Peyer's patch (tissue), 4 donors: Measurements from ENCODE around the gene ST6GAL2. TPM values are rescaled to one million over a fixed set of nuclear protein-coding genes. Genes with fewer than 3 reads are reported as not detected.

Experiments used
- DNase-seq, 3 donors: peaks; one replicate each; pipeline ENCODE4 v3.0.0-alpha.2; 2017 to 2019
- H3K27ac ChIP-seq, 4 donors: fragments of 200-600 bp; sonication (generic); one replicate each; pipeline ENCODE4 v1.5.1; 2016 to 2019
- H3K27me3 ChIP-seq, 2 donors: fragments of 200-600 bp; sonication (generic); one replicate each; pipeline ENCODE4 v1.5.1; 2019
- H3K36me3 ChIP-seq, 3 donors: fragments of 200-600 bp; sonication (generic); one replicate each; pipeline ENCODE4 v1.5.1; 2016 to 2019
- H3K4me1 ChIP-seq, 4 donors: fragments of 200-600 bp; sonication (generic); one replicate each; pipeline ENCODE4 v1.5.1; 2016 to 2019
- H3K4me3 ChIP-seq, 4 donors: fragments of 200-600 bp; sonication (generic); 1 replicate in 3 of 4; 2 replicates in 1 of 4; pipeline ENCODE4 v1.5.1; 2016 to 2019; ENCODE audit warnings: mild to moderate bottlenecking in 1 of 4
- H3K9me3 ChIP-seq, 4 donors: fragments of 200-600 bp; sonication (generic); one replicate each; pipeline ENCODE4 v1.5.1; 2016 to 2019; ENCODE audit warnings: mild to moderate bottlenecking in 1 of 4
- POLR2A ChIP-seq, 2 donors: fragments of 450-650 bp; IDR thresholded peaks; one replicate each; pipeline ENCODE4 v1.5.1; 2017; ENCODE audit warnings: antibody characterized with exemption in 2 of 2, mild to moderate bottlenecking in 2 of 2, moderate library complexity in 2 of 2
- total RNA-seq, 4 donors: library from RNA; depleted of rRNA; stranded (reverse); fragments of >200 nt; gene quantifications; one replicate each; pipeline ENCODE4 v1.1.0, GENCODE V29; 2016
- TF ChIP-seq, protein P1 (sequence below), 6 experiments: fragments of 450-650 bp in 4 of 6; fragments of 200-600 bp in 2 of 6; sonication (generic) in 1 of 6; IDR thresholded peaks; one replicate each; pipeline ENCODE4 v1.5.1; 2017 to 2019; ENCODE audit warnings: antibody characterized with exemption in 6 of 6, mild to moderate bottlenecking in 3 of 6, moderate library complexity in 1 of 6

Gene ST6GAL2
- total RNA-seq, 4 donors from 2014 or later = 0.27 TPM; not detected in 3

GRCh38 chr2:106843001-106843909 is 42.7 kb downstream of the ST6GAL2 start:
- Histone ChIP-seq H3K27ac (no peak overlapping the region), H3K36me3 (no peaks in the 10 kb centered on the region), H3K9me3 (no peaks in the 10 kb centered on the region), H3K27me3 (no peaks in the 10 kb centered on the region), H3K4me1 (no peaks in the 10 kb centered on the region), H3K4me3 (no peak overlapping the region)
- TF ChIP-seq, protein P1, sequence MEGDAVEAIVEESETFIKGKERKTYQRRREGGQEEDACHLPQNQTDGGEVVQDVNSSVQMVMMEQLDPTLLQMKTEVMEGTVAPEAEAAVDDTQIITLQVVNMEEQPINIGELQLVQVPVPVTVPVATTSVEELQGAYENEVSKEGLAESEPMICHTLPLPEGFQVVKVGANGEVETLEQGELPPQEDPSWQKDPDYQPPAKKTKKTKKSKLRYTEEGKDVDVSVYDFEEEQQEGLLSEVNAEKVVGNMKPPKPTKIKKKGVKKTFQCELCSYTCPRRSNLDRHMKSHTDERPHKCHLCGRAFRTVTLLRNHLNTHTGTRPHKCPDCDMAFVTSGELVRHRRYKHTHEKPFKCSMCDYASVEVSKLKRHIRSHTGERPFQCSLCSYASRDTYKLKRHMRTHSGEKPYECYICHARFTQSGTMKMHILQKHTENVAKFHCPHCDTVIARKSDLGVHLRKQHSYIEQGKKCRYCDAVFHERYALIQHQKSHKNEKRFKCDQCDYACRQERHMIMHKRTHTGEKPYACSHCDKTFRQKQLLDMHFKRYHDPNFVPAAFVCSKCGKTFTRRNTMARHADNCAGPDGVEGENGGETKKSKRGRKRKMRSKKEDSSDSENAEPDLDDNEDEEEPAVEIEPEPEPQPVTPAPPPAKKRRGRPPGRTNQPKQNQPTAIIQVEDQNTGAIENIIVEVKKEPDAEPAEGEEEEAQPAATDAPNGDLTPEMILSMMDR (IDR thresholded peaks at IDR 0.05) = no peak
- TF ChIP-seq POLR2A (IDR thresholded peaks at IDR 0.05) = no peak
- DNase-seq = no peak

GRCh38 chr2:106841886-106842645 is 43.9 kb downstream of the ST6GAL2 start:
- H3K36me3 ChIP-seq = no peaks in the 10 kb centered on the region
- no peaks in the 10 kb centered on the region for H3K9me3 ChIP-seq
- H3K27ac ChIP-seq = no peak overlapping the region
- DNase-seq = no peak
- no peaks in the 10 kb centered on the region for H3K4me1 ChIP-seq
- TF ChIP-seq, protein P1 (IDR thresholded peaks at IDR 0.05) = no peak
- TF ChIP-seq POLR2A (IDR thresholded peaks at IDR 0.05) = no peak
- H3K27me3 ChIP-seq = no peaks in the 10 kb centered on the region
- H3K4me3 ChIP-seq = no peak overlapping the region

GRCh38 chr2:106840818-106841217 is 45.1 kb downstream of the ST6GAL2 start:
- Histone ChIP-seq H3K9me3 (no peaks in the 10 kb centered on the region), H3K27ac (no peak overlapping the region), H3K4me1 (no peaks in the 10 kb centered on the region), H3K27me3 (no peaks in the 10 kb centered on the region), H3K36me3 (no peaks in the 10 kb centered on the region), H3K4me3 (no peak overlapping the region)
- DNase-seq = no peak
- no peak for TF ChIP-seq POLR2A (IDR thresholded peaks at IDR 0.05)
- TF ChIP-seq, protein P1 (IDR thresholded peaks at IDR 0.05) = no peak

GRCh38 chr2:106839849-106840595 is 45.9 kb downstream of the ST6GAL2 start:
- Histone ChIP-seq H3K4me1 (no peaks in the 10 kb centered on the region), H3K9me3 (no peaks in the 10 kb centered on the region), H3K27me3 (no peaks in the 10 kb centered on the region), H3K27ac (no peak overlapping the region), H3K4me3 (no peak overlapping the region), H3K36me3 (no peaks in the 10 kb centered on the region)
- no peak for TF ChIP-seq POLR2A (IDR thresholded peaks at IDR 0.05)
- TF ChIP-seq, protein P1 (IDR thresholded peaks at IDR 0.05) = no peak
- no peak for DNase-seq

- Histone ChIP-seq H3K27ac (no peak overlapping the region), H3K27me3 (no peaks in the 10 kb centered on the region), H3K9me3 (no peaks in the 10 kb centered on the region), H3K36me3 (no peaks in the 10 kb centered on the region), H3K4me1 (no peaks in the 10 kb centered on the region), H3K4me3 (no peak overlapping the region)
- TF ChIP-seq POLR2A (IDR thresholded peaks at IDR 0.05) = no peak
- TF ChIP-seq, protein P1 (IDR thresholded peaks at IDR 0.05) = no peak
- no peak for DNase-seq
Observed at GRCh38 chr2:106833256-106833655, 52.7 kb downstream of the ST6GAL2 start.
